Calu3 (cell line): ENCODE results near the gene ARHGAP29. TPM values are rescaled to one million over a fixed set of nuclear protein-coding genes. Genes with fewer than 3 reads are reported as not detected.

Experiments used
- BruUV-seq: library from RNA; stranded (reverse); fragments of 400-500 nt; replicated peaks from 2 replicates; lab custom pipeline; 2021; lab: Mats Ljungman, UMichigan
- CTCF ChIA-PET: fragments of 300-600 bp; sonication (Branson Sonifier 250); formaldehyde crosslinking; loops from one replicate; lab custom pipeline; 2022; ENCODE audit warnings: antibody characterized with exemption; lab: Charles Lee
- DNase-seq: peaks from one replicate; pipeline ENCODE4 v3.0.0; 2022
- H3K27ac Mint-ChIP-seq: one replicate; pipeline ENCODE4 v1.8.0; 2022; ENCODE audit warnings: mixed read lengths; ENCODE audit not compliant: unreplicated experiment
- H3K27me3 Mint-ChIP-seq: one replicate; pipeline ENCODE4 v1.8.0; 2022; ENCODE audit warnings: mixed read lengths; ENCODE audit not compliant: unreplicated experiment
- H3K36me3 Mint-ChIP-seq: one replicate; pipeline ENCODE4 v1.8.0; 2022; ENCODE audit warnings: mild to moderate bottlenecking, moderate library complexity, mixed read lengths; ENCODE audit not compliant: insufficient read depth, unreplicated experiment
- H3K4me1 Mint-ChIP-seq: one replicate; pipeline ENCODE4 v1.8.0; 2022; ENCODE audit warnings: mild to moderate bottlenecking, low read depth, mixed read lengths; ENCODE audit not compliant: unreplicated experiment
- H3K4me3 Mint-ChIP-seq: one replicate; pipeline ENCODE4 v1.8.0; 2022; ENCODE audit warnings: mild to moderate bottlenecking, low read depth, moderate library complexity, mixed read lengths; ENCODE audit not compliant: unreplicated experiment
- H3K9me3 Mint-ChIP-seq: one replicate; pipeline ENCODE4 v1.8.0; 2022; ENCODE audit warnings: low read depth, mixed read lengths; ENCODE audit not compliant: unreplicated experiment
- intact Hi-C: fragments of 100-400 bp; cut with micrococcal nuclease; formaldehyde crosslinking; loops from one replicate; pipeline ENCODE4 v1.10.0; 2022; ENCODE audit not compliant: unreplicated experiment
- total RNA-seq: library from RNA; stranded (reverse); gene quantifications from 2 replicates; pipeline ENCODE4 v1.2.3, GENCODE V29; 2022
- TF ChIP-seq, protein P1 (sequence below): fragments of 200-600 bp; IDR thresholded peaks from one replicate; pipeline ENCODE4 v1.8.0; 2022; ENCODE audit warnings: antibody characterized with exemption; ENCODE audit not compliant: unreplicated experiment

Gene ARHGAP29
- total RNA-seq, 1 experiment from 2014 or later = 57.9 TPM

DNA sequence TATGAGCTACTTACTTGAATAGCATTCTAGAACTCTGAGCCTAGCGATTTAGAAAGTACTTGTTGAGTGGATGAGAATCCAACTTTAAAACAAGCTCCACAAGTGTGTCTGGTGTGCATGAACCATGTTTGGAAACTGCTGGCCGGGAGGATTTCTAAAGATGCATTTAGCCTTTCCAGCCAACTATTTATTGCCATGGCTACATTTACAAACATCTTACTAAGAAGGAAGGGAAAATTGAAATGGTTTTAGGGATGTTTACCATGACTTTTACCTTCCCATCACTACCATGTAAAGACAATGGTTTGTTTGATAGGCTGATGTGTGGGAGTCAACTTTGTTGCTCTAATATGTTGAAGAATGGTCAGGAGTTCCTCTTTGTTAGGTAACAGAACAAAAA is 37.7 kb upstream of the ARHGAP29 start:
- no peaks in the 10 kb centered on the region for H3K9me3 Mint-ChIP-seq
- H3K27me3 Mint-ChIP-seq = no peaks in the 10 kb centered on the region
- BruUV-seq = no TSS peak
- peaks cover 31% of the 10 kb centered on the region for H3K4me1 Mint-ChIP-seq
- CTCF ChIA-PET = no interaction called here
- TF ChIP-seq, protein P1, sequence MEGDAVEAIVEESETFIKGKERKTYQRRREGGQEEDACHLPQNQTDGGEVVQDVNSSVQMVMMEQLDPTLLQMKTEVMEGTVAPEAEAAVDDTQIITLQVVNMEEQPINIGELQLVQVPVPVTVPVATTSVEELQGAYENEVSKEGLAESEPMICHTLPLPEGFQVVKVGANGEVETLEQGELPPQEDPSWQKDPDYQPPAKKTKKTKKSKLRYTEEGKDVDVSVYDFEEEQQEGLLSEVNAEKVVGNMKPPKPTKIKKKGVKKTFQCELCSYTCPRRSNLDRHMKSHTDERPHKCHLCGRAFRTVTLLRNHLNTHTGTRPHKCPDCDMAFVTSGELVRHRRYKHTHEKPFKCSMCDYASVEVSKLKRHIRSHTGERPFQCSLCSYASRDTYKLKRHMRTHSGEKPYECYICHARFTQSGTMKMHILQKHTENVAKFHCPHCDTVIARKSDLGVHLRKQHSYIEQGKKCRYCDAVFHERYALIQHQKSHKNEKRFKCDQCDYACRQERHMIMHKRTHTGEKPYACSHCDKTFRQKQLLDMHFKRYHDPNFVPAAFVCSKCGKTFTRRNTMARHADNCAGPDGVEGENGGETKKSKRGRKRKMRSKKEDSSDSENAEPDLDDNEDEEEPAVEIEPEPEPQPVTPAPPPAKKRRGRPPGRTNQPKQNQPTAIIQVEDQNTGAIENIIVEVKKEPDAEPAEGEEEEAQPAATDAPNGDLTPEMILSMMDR = no peak
- no peak overlapping the region for H3K4me3 Mint-ChIP-seq
- intact Hi-C loops = no loop called here
- no peak overlapping the region for H3K27ac Mint-ChIP-seq
- no peak for DNase-seq
- H3K36me3 Mint-ChIP-seq = no peaks in the 10 kb centered on the region

DNA sequence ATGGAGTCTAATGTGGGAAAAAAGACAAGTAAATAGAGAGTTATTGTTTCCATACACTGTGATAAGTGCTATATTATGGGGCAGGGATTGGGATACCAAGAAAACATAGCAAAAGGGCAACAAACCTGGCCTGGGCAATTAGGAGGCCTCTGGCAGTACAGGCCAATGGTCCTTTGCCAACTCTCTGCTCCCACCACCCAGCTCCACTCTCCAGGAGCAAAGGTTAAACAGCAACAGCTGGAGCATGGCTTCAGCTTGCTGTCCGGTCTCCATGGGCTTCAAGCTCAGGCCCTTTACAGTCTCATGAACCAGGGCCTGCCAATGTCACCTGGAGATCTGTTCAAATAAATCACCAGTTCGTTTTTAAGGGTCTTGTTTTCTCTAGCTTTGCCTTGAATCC is 37.2 kb upstream of the ARHGAP29 start:
- Mint-ChIP-seq H3K36me3 (no peaks in the 10 kb centered on the region), H3K4me3 (no peak overlapping the region), H3K9me3 (no peaks in the 10 kb centered on the region), H3K27ac (no peak overlapping the region), H3K4me1 (peaks cover 29% of the 10 kb centered on the region), H3K27me3 (no peaks in the 10 kb centered on the region)
- CTCF ChIA-PET = no interaction called here
- no TSS peak for BruUV-seq
- no peak for DNase-seq
- intact Hi-C loops = no loop called here
- TF ChIP-seq, protein P1 = no peak

DNA sequence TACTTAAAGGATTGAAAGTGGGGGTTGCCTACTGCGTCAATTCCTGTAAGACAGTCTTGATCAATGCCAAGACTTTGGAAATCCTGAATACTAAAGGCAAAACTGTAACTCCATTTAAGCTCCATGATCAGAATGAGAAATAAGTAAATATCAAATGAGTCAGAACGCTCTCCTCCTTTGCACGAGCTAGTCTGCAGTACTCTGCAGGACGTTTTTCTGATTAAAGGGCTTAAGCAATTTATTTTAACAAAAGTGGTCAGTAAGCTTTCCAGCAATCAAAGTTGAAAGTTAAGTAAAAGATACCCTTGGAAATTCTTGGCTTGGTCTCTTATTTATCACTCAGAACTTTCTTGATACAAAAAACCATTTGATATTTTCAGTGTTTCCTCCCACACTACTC is 35.7 kb upstream of the ARHGAP29 start:
- TF ChIP-seq, protein P1 = no peak
- Mint-ChIP-seq H3K27ac (no peak overlapping the region), H3K4me1 (peaks cover 29% of the 10 kb centered on the region), H3K4me3 (no peak overlapping the region), H3K27me3 (no peaks in the 10 kb centered on the region), H3K36me3 (no peaks in the 10 kb centered on the region), H3K9me3 (no peaks in the 10 kb centered on the region)
- intact Hi-C loops = no loop called here
- CTCF ChIA-PET = interaction anchor here (0.5 to 1.0 kb wide), 4 partner anchors 15 to 309 kb away, joined by 3 read pairs; no protein-coding TSS in a partner anchor
- BruUV-seq = no TSS peak
- no peak for DNase-seq

DNA sequence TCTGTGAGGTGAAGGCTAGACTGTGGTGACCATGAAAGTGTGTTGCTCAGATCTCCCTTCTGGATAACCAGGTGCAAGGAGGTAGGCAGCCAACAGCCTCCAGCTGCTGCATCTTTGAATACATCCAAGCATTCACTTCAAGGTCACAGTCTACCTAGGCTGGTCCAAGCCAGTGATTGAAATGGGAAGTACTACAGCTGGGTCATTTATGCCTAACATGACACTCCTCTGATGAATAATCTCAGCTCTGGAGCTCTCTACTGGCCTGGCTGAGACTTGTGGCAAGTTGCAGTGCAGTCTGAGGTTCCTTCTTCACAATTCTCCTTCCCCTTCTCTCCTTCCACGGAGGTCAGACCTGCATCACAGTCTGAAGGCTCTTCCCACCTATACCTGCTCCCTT is 35.0 kb upstream of the ARHGAP29 start:
- Mint-ChIP-seq H3K4me1 (peaks cover 29% of the 10 kb centered on the region), H3K36me3 (no peaks in the 10 kb centered on the region), H3K9me3 (no peaks in the 10 kb centered on the region), H3K4me3 (no peak overlapping the region), H3K27ac (no peak overlapping the region), H3K27me3 (no peaks in the 10 kb centered on the region)
- intact Hi-C loops = no loop called here
- CTCF ChIA-PET = interaction anchor here (0.5 to 1.0 kb wide), 3 partner anchors 14 to 309 kb away, joined by 3 read pairs; no protein-coding TSS in a partner anchor
- TF ChIP-seq, protein P1 = no peak
- no peak for DNase-seq
- no TSS peak for BruUV-seq
